ENCODE results near the gene DUSP18. TPM values are rescaled to one million over a fixed set of nuclear protein-coding genes. Genes with fewer than 3 reads are reported as not detected.
A peak's percentile ranks its signal among the peaks of the same experiment; 100 is the strongest.

DUSP18 gene
- total and polyA plus RNA-seq, 2 of the 13 experiments (the other 11 are each of a cell fraction or from before 2014, with no cell fraction given): 1.4 to 2.3 TPM

DNA sequence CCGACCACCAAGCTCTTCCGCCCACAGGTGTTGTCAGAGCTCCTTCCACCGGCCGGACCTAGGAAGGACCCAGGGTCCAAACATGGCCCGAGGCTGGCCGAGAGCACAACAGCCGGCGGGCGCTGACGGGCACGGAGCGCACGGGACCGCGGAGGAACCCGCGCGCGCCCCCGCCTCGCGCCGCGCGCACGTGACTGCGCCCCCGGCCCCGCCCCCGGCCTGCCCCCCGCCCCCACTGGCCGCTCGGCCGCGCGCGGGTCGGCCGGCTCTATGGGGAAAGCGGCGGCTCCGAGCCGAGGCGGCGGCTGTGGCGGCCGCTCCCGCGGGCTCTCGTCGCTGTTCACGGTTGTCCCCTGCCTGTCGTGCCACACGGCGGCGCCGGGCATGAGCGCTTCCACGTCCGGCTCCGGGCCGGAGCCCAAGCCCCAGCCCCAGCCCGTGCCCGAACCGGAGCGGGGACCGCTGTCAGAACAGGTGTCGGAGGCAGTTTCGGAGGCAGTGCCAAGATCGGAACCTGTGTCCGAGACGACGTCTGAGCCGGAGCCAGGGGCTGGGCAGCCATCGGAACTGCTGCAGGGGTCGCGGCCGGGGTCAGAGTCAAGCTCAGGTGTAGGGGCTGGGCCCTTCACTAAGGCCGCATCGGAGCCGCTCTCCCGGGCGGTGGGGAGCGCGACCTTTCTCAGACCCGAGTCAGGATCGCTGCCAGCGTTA lies 27.1 kb upstream of the DUSP18 start, which contains the start of gene OSBP2:
TSS of gene OSBP2 (plus strand) at position 235 of the 711 bp plus-strand sequence. CDS start at position 271, 36 bp downstream.
- H3K4me1 ChIP-seq (ENCODE audit: insufficient read depth, low read length): peaks cover 9% of the 10 kb centered on the region
- TF ChIP-seq ZFY (CRISPR knock-in tag; IDR thresholded peaks at IDR 0.05): 0 out of 2 replicates have a peak, but pooled peaks have one; percentile 16
- no peak for TF ChIP-seq ZNF263 (CRISPR knock-in tag; IDR thresholded peaks at IDR 0.05)
- TF ChIP-seq ZMAT3 (CRISPR knock-in tag; conservative IDR thresholded peaks at IDR 0.05): no peak
- TF ChIP-seq ZNF777 (CRISPR knock-in tag; IDR thresholded peaks at IDR 0.05): 0 out of 2 replicates have a peak, but pooled peaks have one; percentile 48
- TF ChIP-seq HDAC1 (CRISPR knock-in tag; IDR thresholded peaks at IDR 0.05): no peak
- TF ChIP-seq, protein P1, sequence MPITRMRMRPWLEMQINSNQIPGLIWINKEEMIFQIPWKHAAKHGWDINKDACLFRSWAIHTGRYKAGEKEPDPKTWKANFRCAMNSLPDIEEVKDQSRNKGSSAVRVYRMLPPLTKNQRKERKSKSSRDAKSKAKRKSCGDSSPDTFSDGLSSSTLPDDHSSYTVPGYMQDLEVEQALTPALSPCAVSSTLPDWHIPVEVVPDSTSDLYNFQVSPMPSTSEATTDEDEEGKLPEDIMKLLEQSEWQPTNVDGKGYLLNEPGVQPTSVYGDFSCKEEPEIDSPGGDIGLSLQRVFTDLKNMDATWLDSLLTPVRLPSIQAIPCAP (CRISPR knock-in tag; IDR thresholded peaks at IDR 0.05; ENCODE audit: low read depth): peak; percentile 68; the same call in 1 of the 2 replicates
- TF ChIP-seq ZNF260 (CRISPR knock-in tag; IDR thresholded peaks at IDR 0.05; ENCODE audit: borderline replicate concordance, low read depth): no peak
- TF ChIP-seq KLF12 (CRISPR knock-in tag; IDR thresholded peaks at IDR 0.05; ENCODE audit: borderline replicate concordance): no peak
- no peak for TF ChIP-seq HES4 (CRISPR knock-in tag; IDR thresholded peaks at IDR 0.05; ENCODE audit: borderline replicate concordance)
- TF ChIP-seq, protein P2, sequence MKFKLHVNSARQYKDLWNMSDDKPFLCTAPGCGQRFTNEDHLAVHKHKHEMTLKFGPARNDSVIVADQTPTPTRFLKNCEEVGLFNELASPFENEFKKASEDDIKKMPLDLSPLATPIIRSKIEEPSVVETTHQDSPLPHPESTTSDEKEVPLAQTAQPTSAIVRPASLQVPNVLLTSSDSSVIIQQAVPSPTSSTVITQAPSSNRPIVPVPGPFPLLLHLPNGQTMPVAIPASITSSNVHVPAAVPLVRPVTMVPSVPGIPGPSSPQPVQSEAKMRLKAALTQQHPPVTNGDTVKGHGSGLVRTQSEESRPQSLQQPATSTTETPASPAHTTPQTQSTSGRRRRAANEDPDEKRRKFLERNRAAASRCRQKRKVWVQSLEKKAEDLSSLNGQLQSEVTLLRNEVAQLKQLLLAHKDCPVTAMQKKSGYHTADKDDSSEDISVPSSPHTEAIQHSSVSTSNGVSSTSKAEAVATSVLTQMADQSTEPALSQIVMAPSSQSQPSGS (CRISPR knock-in tag; IDR thresholded peaks at IDR 0.05): no peak
- no peak for TF ChIP-seq MEIS1 (CRISPR knock-in tag; IDR thresholded peaks at IDR 0.05; ENCODE audit: borderline replicate concordance)
- TF ChIP-seq, protein P3, sequence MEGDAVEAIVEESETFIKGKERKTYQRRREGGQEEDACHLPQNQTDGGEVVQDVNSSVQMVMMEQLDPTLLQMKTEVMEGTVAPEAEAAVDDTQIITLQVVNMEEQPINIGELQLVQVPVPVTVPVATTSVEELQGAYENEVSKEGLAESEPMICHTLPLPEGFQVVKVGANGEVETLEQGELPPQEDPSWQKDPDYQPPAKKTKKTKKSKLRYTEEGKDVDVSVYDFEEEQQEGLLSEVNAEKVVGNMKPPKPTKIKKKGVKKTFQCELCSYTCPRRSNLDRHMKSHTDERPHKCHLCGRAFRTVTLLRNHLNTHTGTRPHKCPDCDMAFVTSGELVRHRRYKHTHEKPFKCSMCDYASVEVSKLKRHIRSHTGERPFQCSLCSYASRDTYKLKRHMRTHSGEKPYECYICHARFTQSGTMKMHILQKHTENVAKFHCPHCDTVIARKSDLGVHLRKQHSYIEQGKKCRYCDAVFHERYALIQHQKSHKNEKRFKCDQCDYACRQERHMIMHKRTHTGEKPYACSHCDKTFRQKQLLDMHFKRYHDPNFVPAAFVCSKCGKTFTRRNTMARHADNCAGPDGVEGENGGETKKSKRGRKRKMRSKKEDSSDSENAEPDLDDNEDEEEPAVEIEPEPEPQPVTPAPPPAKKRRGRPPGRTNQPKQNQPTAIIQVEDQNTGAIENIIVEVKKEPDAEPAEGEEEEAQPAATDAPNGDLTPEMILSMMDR (CRISPR knock-in tag; IDR thresholded peaks at IDR 0.05): peak; percentile 36
- TF ChIP-seq, protein P4, sequence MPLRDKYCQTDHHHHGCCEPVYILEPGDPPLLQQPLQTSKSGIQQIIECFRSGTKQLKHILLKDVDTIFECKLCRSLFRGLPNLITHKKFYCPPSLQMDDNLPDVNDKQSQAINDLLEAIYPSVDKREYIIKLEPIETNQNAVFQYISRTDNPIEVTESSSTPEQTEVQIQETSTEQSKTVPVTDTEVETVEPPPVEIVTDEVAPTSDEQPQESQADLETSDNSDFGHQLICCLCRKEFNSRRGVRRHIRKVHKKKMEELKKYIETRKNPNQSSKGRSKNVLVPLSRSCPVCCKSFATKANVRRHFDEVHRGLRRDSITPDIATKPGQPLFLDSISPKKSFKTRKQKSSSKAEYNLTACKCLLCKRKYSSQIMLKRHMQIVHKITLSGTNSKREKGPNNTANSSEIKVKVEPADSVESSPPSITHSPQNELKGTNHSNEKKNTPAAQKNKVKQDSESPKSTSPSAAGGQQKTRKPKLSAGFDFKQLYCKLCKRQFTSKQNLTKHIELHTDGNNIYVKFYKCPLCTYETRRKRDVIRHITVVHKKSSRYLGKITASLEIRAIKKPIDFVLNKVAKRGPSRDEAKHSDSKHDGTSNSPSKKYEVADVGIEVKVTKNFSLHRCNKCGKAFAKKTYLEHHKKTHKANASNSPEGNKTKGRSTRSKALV (CRISPR knock-in tag; IDR thresholded peaks at IDR 0.05): 0 out of 2 replicates have a peak, but pooled peaks have one; percentile 44
- TF ChIP-seq, protein P5, sequence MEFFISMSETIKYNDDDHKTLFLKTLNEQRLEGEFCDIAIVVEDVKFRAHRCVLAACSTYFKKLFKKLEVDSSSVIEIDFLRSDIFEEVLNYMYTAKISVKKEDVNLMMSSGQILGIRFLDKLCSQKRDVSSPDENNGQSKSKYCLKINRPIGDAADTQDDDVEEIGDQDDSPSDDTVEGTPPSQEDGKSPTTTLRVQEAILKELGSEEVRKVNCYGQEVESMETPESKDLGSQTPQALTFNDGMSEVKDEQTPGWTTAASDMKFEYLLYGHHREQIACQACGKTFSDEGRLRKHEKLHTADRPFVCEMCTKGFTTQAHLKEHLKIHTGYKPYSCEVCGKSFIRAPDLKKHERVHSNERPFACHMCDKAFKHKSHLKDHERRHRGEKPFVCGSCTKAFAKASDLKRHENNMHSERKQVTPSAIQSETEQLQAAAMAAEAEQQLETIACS (CRISPR knock-in tag; IDR thresholded peaks at IDR 0.05): peak; percentile 68
- TF ChIP-seq ZBTB1 (CRISPR knock-in tag; IDR thresholded peaks at IDR 0.05; ENCODE audit: borderline replicate concordance): no peak

More for the DNA sequence above, 27.1 kb upstream of the DUSP18 start, which contains the start of gene OSBP2:
- in situ Hi-C loops (cut with HindIII; ENCODE audit: extremely low pct_ligation_motif_present, low pct_unique_long_range_greater_than_20kb): no loop called here
- Histone ChIP-seq H4K20me1 (ENCODE audit: insufficient read depth, low read length) (peaks cover 5% of the 10 kb centered on the region; the same call in 1 of the 2 replicates), H3K4me2 (ENCODE audit: low read depth, low read length) (peak within 1 kb of the TSS; percentile 81), H2AFZ (ENCODE audit: low read length) (no peak within 1 kb of the TSS), H3K27ac (ENCODE audit: extremely low read length, insufficient read depth, low read length) (no peak within 1 kb of the TSS), H3K36me3 (replicated peaks in 1 of 2; ENCODE audit: control insufficient read depth in 1 of 2, insufficient read depth in 2 of 2, low read length in 2 of 2) (no peaks in the 10 kb centered on the region), H3K79me2 (ENCODE audit: insufficient read depth, low read length) (no peaks in the 10 kb centered on the region), H3K9me3 (ENCODE audit: low read length) (no peaks in the 10 kb centered on the region), H3K4me3 (replicated peaks in 1 of 3; ENCODE audit: insufficient read depth in 1 of 3, low read depth in 2 of 3, low read length in 3 of 3) (peak within 1 kb of the TSS; percentile 29 to 70 (median 59); a peak in 4 of 6 replicates), H3K27me3 (ENCODE audit: control insufficient read depth in 1 of 2, insufficient read depth in 2 of 2, low read length in 2 of 2) (peaks cover 4 to 34% of the 10 kb centered on the region in 2 experiments; a peak in 4 of 5 replicates), H3K9ac (ENCODE audit: insufficient read depth, low read depth, low read length) (no peak within 1 kb of the TSS)
- ATAC-seq: peak; percentile 78
- CTCF ChIA-PET (ENCODE audit: low intra/inter-chr PET ratio, low total read pairs): no interaction called here
- no peak for FAIRE-seq
- intact Hi-C loops (cut with micrococcal nuclease; ENCODE audit: unreplicated experiment): no loop called here
- no peak for DNase-seq (ENCODE audit: low spot score)
- POLR2A ChIA-PET: no interaction called here
- WGBS (ENCODE audit: low lambda C conversion rate): 21% methylated on average over 18 of the region's 88 CpGs
- no TSS peak for BruUV-seq (replicated peaks)
